Spinal cord (tissue), 10 donors: ENCODE measurements around the gene DRAXIN. TPM values are rescaled to one million over a fixed set of nuclear protein-coding genes. Genes with fewer than 3 reads are reported as not detected.

Source experiments
- DNase-seq, 6 donors: peaks; one replicate each; pipeline versions ENCODE4 v3.0.0 to v3.0.0-alpha.2; 2013 to 2015; ENCODE audit warnings: low spot score in 6 of 6, low read depth in 4 of 6
- H3K27ac ChIP-seq: one replicate; pipeline ENCODE4 v1.5.1; 2013; ENCODE audit warnings: low read depth, low read length, control low read depth
- H3K27me3 ChIP-seq: one replicate; pipeline ENCODE4 v1.6.1; 2013; ENCODE audit warnings: low read length; ENCODE audit not compliant: control insufficient read depth, insufficient read depth
- H3K36me3 ChIP-seq: one replicate; pipeline ENCODE4 v1.6.1; 2013; ENCODE audit warnings: low read length; ENCODE audit not compliant: control insufficient read depth, insufficient read depth
- H3K4me1 ChIP-seq: one replicate; pipeline ENCODE4 v1.6.1; 2013; ENCODE audit warnings: low read length; ENCODE audit not compliant: control insufficient read depth, insufficient read depth
- H3K4me3 ChIP-seq: one replicate; pipeline ENCODE4 v1.5.1; 2013; ENCODE audit warnings: low read depth, low read length, control low read depth
- H3K9me3 ChIP-seq: one replicate; pipeline ENCODE4 v1.6.1; 2013; ENCODE audit warnings: low read length; ENCODE audit not compliant: control insufficient read depth, insufficient read depth
- WGBS: methylation state at CpG from one replicate; pipeline ENCODE4 v1.1.5; 2013; ENCODE audit warnings: missing lambda C conversion rate; ENCODE audit not compliant: insufficient coverage; 5-methylcytosine and 5-hydroxymethylcytosine counted together
- polyA plus RNA-seq, 2 donors: library from polyadenylated mRNA; unstranded; fragments of 120-200 nt; gene quantifications; one replicate each; pipeline ENCODE4 v1.2.1, GENCODE V29; 2013; ENCODE audit not compliant: insufficient read length in 2 of 2
- total RNA-seq, 2 donors: library from RNA; depleted of rRNA in 1 of 2; stranded (reverse); fragments of 120-200 nt in 1 of 2; fragments of >200 nt in 1 of 2; gene quantifications; one replicate each; pipeline versions ENCODE4 v1.2.3 to v1.2.4, GENCODE V29; 2013 to 2014
- donor health status: healthy.

DRAXIN gene
- total and polyA plus RNA-seq, 4 donors, result 5.8 to 18.3 (median 8.9) TPM

DNA sequence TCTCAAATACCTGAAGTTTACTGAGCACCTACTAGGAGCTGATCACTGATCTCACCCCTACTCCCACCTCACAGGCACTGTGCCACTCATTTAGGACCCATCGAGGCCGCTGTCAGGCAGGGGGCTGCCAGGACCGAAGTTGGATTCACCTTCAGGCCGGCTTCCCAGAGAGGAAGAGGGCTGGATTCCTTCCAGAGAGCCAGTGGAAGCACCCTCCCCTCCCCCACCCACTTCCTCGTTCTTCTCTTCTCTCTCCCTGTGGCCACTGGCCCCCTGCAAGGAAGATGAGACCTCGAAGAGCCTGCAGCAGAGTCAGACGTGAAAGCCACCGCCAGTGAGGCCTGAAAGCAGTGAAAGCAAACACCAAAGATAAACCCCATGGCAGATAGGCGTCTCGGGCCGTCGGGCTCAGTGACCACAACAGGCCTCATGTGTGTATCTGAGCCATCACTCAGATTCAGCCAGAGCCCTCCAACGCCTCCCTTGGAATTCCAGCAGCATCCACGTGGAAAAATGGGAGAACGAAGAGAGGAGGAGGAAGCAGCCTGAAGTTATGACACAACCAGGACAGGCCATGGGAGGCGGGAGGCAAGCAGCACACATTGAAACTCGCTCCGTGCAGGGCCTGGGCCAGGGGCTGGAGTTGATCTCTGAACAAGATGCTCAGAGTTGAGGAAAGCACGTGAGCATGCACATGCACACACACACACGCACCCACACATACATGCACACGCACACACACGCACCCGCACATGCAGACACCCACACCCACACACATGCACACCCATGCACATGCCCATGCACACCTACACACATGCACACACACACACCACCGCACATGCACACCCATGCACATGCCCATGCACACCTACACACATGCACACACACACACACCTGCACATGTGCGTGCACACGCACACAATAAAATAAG is 38.3 kb downstream of the DRAXIN start:
- no peak for DNase-seq
- peaks cover 4% of the 10 kb centered on the region for H3K36me3 ChIP-seq
- H3K4me3 ChIP-seq, result no peak overlapping the region
- H3K27me3 ChIP-seq, result no peaks in the 10 kb centered on the region
- peaks cover 36% of the 10 kb centered on the region for H3K4me1 ChIP-seq
- no peak overlapping the region for H3K27ac ChIP-seq
- no peaks in the 10 kb centered on the region for H3K9me3 ChIP-seq
- WGBS, result 58% methylated on average over 15 of the region's 26 CpGs

DNA sequence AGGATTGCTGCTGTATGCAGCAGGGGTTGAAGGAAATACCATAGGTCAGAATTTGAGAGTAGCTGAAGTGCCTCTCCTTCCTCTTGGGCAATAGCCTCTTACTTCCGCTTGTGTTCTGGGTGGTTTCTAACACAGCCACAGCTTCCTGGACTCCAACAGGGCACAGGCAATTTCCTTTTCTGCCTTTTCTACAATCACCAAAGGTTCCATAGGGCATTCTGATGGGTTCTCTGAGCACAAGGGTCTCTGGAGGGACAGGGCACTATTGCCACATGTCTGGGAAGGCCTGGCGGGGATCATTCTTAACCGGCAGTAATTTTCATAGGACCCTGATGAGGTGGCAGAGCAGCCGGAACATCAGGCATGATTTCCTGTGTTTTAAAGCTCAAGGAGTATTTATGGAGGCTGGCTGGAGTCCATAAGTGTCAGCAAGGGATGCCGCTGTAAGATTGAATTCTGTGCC is 39.0 kb downstream of the DRAXIN start:
- no peaks in the 10 kb centered on the region for H3K9me3 ChIP-seq
- 19% methylated on average over 5 of the region's 5 CpGs for WGBS
- DNase-seq, result peak in 3 of 6 donors; percentile 20 to 93 (median 58)

DNA sequence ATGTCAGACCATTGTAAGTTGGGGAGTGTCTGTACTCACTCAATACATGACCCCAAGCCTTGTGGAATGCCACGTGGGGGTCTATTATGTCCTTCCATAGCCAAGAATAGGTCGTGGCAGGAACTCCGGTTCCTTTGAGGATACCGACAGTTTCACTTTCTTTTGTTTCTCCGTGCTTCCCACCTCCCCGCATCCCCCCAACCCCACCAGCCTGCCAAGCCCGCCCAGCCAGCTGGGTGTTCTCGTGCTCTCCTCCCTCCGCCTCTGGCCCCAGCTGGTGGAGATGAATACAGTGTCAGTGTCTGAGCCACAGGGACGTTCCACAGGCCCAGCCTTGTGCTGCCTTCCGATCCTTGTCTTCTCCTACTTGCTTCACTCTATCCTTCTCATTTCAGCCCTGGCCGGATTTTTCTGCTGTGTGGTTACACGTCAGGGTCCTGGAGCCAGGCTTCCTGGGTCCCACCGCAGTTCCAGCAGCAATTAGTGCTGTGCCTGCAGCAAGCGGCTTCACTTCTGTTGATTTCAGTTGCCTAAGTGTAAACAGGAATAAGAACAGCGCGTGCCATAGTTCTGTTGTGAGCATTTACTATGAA is 40.3 kb downstream of the DRAXIN start:
- H3K9me3 ChIP-seq, result no peaks in the 10 kb centered on the region
- H3K36me3 ChIP-seq, result no peaks in the 10 kb centered on the region
- no peaks in the 10 kb centered on the region for H3K27me3 ChIP-seq
- H3K4me1 ChIP-seq, result peaks cover 49% of the 10 kb centered on the region
- peak overlapping the region; percentile 92 for H3K27ac ChIP-seq
- WGBS, result 9% methylated on average over 9 of the region's 17 CpGs
- DNase-seq, result peak in 4 of 6 donors; percentile 58 to 91 (median 75)
- H3K4me3 ChIP-seq, result peak overlapping the region; percentile 46

More for the DNA sequence above, 39.0 kb downstream of the DRAXIN start:
- Histone ChIP-seq H3K27ac (no peak overlapping the region), H3K4me1 (peaks cover 36% of the 10 kb centered on the region), H3K4me3 (no peak overlapping the region), H3K27me3 (no peaks in the 10 kb centered on the region), H3K36me3 (peaks cover 4% of the 10 kb centered on the region)

DNA sequence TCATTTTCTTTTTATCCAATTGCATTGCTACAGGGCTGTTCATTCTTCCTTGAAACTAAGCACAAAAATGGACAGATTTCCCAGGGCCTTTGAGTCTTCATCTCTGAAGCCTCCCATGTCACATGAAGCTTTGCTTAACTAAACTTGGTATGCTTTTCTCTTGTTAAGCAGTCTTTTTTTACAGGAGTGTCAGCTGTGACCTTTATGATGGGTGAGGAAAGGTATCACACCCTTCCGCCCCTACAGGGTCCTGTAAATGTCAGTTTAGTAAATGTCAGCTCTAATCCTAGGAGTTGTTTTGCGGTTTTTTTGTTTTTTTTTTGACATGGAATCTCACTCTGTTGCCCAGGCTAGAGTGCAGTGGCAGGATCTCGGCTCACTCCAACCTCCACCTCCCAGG is 41.8 kb downstream of the DRAXIN start:
- H3K27me3 ChIP-seq, result no peaks in the 10 kb centered on the region
- H3K27ac ChIP-seq, result no peak overlapping the region
- peaks cover 53% of the 10 kb centered on the region for H3K4me1 ChIP-seq
- no peak for DNase-seq
- H3K36me3 ChIP-seq, result no peaks in the 10 kb centered on the region
- 72% methylated on average over 2 of the region's 3 CpGs for WGBS
- no peak overlapping the region for H3K4me3 ChIP-seq
- H3K9me3 ChIP-seq, result no peaks in the 10 kb centered on the region

DNA sequence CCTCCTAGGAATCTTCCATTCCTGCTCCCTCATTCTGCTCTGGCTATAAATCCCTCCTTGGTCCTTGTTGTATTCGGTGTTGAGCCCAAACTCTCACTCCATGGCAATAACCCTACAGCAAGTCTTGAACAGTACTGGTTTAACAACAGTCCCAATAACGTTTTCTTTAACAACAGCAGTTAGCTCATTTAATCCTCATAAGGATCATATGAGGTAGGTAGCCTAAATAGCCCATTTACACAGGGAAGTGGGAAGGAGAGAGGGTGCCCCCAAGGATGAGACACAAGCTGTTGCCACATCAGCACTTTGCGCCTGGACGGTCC is 44.0 kb downstream of the DRAXIN start:
- H3K4me3 ChIP-seq, result peak overlapping the region; percentile 96
- H3K4me1 ChIP-seq, result peaks cover 37% of the 10 kb centered on the region
- peak overlapping the region; percentile 74 for H3K27ac ChIP-seq
- WGBS, result 15% methylated on average over 3 of the region's 4 CpGs
- no peak for DNase-seq
- H3K36me3 ChIP-seq, result no peaks in the 10 kb centered on the region
- H3K9me3 ChIP-seq, result no peaks in the 10 kb centered on the region
- H3K27me3 ChIP-seq, result no peaks in the 10 kb centered on the region

DNA sequence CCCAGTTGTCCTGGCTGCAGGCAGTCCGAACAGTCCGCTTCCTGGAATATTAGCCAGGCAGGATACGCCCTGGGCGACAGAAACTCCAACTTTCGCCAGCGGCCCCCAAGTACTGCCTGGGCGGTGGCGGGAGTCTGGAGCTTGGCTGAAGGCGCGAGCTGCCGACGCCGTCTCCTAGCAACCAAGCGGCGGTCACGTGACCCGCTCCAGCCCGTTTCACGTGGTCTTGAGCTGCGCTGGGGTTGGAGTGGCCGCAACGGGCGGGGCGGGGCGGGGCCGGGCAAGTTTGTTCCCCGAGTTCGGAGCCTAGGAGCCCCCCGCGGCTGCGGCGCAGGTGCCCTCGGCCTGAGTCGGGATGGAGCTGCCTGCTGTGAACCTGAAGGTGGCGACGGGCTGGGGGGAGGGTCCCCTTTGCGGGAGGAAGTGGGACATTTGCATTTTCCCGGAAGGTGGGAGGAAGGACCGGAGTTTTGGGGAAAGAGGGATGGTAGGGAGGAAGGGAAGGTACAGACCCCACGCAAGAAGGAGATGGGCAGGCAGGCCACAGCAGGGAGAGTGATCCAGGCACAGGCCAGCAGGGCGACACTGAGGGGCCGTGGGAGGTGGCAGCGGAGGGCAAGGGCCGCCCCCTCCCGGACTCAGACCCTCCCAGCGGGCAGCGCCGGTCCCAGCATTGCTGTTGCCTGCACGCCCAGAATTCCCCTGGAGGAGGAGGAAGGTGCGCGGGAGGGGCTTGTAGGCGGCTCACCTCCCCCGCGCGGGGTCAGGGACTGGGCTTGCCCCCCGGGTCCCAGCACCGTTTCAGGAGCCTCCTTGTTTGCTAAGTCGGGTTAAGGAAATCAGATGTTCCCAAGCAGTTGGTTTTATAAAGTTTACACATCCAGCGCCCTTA is 44.6 kb downstream of the DRAXIN start, which contains the start of gene AGTRAP:
TSS of gene AGTRAP (plus strand) at position 283 of the 892 bp plus-strand sequence. CDS start at position 356, 73 bp downstream.
- Histone ChIP-seq H3K27me3 (no peaks in the 10 kb centered on the region), H3K4me1 (peaks cover 31% of the 10 kb centered on the region), H3K9me3 (no peaks in the 10 kb centered on the region), H3K36me3 (no peaks in the 10 kb centered on the region), H3K4me3 (peak within 1 kb of the TSS; percentile 96), H3K27ac (peak within 1 kb of the TSS; percentile 74)
- DNase-seq, result peak; percentile 76 to 97 (median 87)
- WGBS, result under 1% methylated on average over 54 of the region's 59 CpGs

DNA sequence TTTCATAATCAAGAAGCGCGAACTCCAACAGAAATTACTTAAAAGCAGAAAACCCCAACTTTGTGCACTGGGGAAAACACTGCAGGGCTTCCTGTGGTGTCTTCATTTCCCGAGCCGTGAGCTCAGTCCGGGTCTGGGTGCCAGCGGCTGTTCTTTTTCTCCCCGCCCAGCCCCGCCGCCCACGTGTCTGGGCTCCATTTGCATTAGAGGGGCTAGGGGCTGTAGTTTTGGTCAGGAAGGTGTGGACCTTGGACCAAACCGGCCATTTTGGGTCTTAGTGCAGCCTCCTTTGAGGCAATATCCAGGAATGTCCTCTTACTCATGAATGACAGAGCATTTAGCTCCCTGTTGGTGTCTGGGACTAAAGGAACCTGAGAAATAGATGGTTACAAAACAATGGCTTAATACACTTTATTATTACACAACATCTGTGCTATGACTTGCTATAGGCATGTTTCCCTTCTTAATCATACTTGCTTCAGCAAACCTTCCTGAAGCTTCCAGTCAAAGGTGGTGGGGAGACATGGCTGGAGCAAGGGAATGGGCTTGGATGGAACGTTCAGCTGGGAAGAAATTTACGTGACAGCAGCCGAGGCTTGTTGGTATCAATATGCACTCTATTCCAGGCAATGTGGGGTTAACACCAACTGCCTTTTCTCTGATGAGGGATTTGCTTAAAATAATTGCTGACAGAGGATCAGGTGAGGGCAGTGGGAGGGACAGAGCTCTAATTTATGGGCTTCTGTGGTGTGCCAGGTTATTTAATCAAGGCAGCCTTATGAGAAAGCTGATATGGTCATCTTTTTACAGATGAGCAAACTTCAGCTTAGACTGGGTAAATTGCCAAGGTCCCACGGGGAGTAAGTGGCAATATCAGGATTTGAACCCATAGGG is 45.5 kb downstream of the DRAXIN start:
- peaks cover 26% of the 10 kb centered on the region for H3K4me1 ChIP-seq
- peak in 3 of 6 donors; percentile 15 to 56 (median 41) for DNase-seq
- H3K27me3 ChIP-seq, result no peaks in the 10 kb centered on the region
- no peaks in the 10 kb centered on the region for H3K36me3 ChIP-seq
- H3K4me3 ChIP-seq, result peak overlapping the region; percentile 96
- no peaks in the 10 kb centered on the region for H3K9me3 ChIP-seq
- peak overlapping the region; percentile 74 for H3K27ac ChIP-seq
- WGBS, result 6% methylated on average over 9 of the region's 15 CpGs

DNA sequence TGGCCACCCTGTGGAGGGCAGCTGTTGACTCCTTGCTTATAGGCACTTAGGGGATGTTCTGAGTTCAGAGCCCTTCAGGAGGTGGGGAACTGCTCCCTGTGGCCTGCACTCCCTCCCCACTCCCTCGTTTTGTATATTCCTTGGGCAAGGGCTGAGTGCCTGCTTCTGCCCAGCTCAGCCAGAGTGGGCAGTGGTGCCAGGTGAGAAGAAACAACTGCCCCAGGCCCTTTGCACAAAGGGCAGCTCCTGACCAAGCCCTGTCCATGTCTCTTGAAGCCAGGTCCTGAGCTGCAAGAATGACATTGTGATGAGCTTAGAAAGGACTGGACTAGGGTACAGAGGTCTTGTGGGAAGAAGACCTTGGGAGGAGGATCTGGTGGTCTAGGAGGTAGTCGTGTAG is 46.6 kb downstream of the DRAXIN start:
- no peaks in the 10 kb centered on the region for H3K36me3 ChIP-seq
- 71% methylated on average over 1 of the region's 2 CpGs for WGBS
- peaks cover 18% of the 10 kb centered on the region for H3K4me1 ChIP-seq
- H3K27me3 ChIP-seq, result no peaks in the 10 kb centered on the region
- DNase-seq, result no peak
- H3K27ac ChIP-seq, result no peak overlapping the region
- H3K4me3 ChIP-seq, result no peak overlapping the region
- H3K9me3 ChIP-seq, result no peaks in the 10 kb centered on the region
